HG02759 (cell line): ENCODE results near the gene LRP8.
A peak's percentile ranks its signal among the peaks of the same experiment; 100 is the strongest.

Experiments
- ATAC-seq: cut with Tn5 transposase; IDR thresholded peaks from one replicate; pipeline ENCODE4 v1.9.1; 2021; ENCODE audit warnings: mild to moderate bottlenecking, moderate library complexity; ENCODE audit not compliant: unreplicated experiment

LRP8 gene

GRCh38 chr1:53267761-53268160 is 60.1 kb downstream of the LRP8 start:
- no peak for ATAC-seq

DNA sequence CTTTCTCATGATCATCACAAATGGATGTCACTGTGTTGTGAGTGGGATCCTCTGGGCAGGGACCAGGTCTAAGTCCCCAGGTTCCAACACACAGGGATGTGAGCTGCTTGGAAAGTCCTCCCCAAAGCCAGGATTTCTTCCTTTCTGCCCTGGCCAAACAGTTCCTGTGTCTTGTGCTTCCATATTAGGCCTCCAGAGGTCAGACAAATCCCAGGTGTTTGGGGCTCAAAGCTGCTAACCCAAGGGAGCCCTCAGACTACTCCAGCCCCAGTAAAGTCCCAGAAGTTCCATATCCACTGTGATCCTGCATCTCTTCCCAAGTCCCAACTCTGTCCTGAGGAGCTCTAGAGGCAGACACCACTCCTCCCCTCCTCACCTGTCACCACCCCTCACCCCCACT is 61.8 kb downstream of the LRP8 start:
- ATAC-seq, result no peak

DNA sequence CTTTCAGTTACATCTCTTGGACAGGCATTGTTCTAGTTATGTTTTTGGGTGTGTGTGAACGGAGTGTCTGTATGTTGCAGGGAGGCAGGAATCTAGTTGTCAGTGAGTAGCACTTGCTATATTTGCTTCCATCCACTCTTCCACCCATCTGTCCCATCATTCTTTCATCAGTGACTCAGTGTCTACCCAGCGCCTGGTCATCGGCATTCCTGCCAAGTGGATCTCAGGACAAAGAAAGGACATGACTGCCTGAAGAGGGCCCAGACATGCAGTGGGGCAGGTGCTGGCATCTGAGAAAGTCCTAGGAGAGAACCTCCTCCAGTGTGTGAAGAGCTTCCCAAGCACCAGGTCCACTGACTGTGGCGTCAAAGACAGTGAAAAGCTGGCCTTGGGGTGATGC is 62.3 kb downstream of the LRP8 start:
- ATAC-seq, result no peak

- no peak for ATAC-seq
Observed at GRCh38 chr1:53264048-53264447, 63.8 kb downstream of the LRP8 start.

GRCh38 chr1:53262000-53262399 is 65.9 kb downstream of the LRP8 start:
- no peak for ATAC-seq

DNA sequence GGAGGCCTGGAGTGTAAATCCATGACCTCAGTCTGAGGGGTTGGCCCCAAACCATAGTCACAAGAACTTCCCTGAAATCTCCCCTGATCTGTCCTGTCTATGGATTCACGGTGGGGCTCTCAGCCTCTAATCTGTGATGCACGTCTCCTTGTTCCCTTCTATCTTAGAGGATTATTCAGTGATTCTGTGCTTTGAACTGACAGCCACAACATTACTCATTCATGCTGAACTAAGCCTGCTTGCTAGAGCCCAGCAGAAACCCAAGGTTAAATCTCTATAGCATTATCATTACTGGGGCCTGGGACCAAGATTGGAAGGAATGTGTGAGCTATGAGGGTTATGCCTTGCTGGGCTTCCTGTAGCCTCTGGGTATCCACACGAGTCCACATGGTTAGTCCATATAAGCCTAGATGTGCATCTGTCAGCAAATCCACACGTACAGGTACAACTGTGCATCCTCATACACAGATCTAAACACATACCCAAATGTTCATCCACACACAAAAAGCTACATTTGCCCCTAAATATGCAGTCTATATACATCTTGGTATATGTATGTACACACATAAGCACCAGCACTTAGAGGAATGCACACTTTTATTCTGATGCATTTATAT is 67.1 kb downstream of the LRP8 start:
- ATAC-seq, result no peak

DNA sequence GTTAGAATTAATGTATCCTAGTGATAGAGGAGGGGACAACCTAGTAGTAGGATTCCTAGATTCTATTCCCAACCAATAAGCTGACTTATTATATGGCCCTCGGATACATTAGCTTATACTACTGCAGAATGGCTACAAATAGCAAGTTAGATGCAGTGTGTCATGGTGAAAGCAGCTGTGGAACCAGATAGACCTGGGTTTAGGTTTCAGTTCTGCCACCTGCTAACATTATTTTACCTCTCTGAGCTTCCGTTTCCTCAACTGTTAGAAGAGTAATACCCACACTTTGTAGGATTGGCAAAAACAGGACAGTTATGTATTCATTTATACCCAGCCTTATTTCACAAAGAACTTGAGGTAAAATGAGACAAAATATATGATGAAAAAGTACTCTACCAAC is 67.9 kb downstream of the LRP8 start:
- peak; percentile 50 for ATAC-seq

DNA sequence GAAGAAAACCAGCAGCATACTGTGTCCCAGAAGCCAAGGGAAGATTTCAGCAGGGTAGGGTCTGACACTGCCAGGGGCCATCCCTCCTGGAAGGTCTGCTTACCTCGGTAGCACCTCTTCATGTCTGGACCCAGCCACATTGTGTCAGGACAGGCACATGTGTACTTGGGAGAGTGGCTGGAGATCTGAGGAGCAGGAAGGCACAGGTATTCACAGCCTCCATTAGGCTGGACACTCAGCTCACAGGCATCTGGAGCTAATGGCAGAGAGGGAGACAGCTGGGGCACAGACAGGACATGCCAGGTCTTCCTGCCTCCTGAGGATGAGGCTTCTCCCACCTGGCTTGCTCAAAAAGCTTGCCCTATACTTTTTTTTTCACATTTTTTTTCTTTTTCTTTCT is 69.7 kb downstream of the LRP8 start:
- ATAC-seq, result no peak

- no peak for ATAC-seq
Observed at GRCh38 chr1:53257454-53258081, 70.3 kb downstream of the LRP8 start.

DNA sequence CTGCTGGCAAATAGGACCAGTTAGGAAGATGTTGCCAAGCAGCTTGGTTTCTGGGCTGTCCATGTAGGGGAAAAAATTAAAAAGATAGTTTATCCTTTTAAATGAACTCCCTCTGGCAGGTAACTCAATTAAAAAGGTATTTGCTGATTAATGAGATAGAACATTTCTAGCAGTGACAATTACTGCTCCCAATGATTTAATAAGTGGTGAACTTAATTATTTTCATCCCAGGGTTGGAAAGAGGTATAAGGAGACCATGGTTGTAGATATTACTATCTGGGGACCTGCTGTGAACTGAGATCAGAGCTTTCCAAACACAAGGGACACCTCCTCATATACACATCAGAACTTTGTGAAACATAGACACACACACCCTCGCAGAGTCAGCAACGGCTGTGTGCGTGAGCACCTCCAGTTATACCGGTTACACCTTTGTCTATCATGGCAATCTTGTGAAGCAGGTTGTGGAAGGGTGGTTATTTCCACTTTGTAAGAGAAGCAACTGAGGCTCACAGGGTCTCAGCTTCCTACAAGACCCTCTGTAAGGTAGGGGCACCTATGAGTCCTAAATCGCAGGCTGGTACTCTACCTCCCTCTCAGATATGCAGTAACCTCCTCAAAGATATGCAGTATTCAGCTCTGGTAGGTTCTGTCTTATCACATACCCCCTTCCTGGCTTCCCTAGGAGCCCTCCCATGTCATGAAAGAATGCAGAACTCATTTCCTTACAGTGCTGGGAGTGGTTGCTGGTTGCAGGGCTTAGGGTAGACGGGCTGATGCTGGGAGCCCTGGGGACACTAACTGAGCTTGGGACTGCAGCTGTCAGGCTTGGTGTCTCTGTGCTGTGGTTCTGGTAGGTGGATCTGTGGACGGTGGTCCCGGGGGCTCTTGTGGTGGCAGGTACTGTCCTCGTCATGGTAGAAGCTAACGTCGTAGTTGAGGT is 71.1 kb downstream of the LRP8 start:
- ATAC-seq, result no peak

GRCh38 chr1:53255031-53255430 is 72.8 kb downstream of the LRP8 start:
- ATAC-seq, result no peak

DNA sequence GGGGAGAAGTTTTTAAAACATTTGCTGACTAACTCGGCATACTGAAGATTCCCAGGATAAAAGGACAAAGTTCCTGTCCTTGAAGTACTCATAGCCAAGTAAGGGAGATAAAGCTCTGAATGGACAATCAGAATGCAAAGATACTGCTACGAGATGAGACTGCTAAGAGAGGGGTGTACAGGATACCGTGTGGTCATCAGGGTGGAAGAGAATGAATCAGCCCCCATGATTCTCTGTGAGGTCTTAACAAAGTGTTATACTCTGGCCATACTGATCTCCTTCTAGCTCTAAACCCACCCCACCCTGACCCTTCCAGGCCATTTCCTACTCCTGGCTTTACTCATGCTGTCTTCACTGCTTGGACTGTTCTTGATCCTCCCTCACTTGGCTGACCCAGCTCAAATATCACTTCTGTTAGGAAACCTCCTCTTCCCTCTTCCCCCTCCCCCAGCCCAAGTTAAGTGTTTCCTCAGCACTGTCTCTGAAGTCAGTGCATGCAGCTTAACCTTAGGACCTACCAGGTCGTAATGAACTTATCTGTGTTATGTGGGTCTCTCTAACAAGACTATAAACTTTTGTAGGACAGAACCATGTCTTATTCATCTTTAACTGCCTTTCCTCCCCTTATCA is 73.7 kb downstream of the LRP8 start:
- ATAC-seq, result no peak

GRCh38 chr1:53250325-53250724 is 77.5 kb downstream of the LRP8 start:
- no peak for ATAC-seq

GRCh38 chr1:53249706-53250105 is 78.2 kb downstream of the LRP8 start:
- no peak for ATAC-seq

DNA sequence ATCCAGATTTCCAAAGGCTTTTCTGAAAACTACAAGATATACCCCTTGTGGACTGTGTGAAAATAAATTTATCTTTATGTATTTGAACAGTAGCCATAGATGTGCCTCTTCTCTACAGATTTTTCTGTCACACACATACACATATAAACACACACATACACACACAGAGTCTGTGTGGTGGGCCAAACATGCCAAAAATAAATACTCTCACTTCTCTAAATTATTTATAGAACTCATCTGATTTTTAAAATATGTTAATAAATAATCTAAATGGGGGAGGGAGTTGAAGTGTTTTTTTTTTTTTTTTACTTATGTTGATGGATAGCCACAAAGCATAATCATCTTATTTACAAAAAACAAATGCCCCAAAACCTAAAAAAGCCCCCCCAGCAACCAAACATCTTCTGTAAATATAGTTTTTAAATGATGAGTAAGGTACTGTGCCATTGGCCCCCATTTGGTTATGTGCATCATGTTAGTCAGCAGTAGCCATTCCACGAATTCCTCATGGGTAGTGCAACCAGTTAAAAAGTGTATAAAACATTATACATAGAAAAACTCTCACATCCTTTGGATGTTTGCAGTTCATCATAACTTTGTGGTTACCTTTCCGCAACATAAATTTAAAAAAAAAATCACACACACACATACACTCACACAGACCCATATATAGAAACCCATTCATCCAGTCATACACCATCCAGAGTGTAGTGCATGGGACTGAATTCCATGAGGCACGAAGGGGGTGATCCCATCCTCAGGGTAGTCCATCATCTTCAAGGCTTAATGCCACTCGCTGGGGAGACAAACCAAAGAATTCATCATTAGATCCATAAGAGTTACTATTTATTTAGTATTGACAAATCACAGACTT is 81.4 kb downstream of the LRP8 start:
- ATAC-seq, result no peak

GRCh38 chr1:53244141-53244540 is 83.7 kb downstream of the LRP8 start:
- ATAC-seq, result no peak

GRCh38 chr1:53242381-53242780 is 85.5 kb downstream of the LRP8 start:
- ATAC-seq, result no peak

DNA sequence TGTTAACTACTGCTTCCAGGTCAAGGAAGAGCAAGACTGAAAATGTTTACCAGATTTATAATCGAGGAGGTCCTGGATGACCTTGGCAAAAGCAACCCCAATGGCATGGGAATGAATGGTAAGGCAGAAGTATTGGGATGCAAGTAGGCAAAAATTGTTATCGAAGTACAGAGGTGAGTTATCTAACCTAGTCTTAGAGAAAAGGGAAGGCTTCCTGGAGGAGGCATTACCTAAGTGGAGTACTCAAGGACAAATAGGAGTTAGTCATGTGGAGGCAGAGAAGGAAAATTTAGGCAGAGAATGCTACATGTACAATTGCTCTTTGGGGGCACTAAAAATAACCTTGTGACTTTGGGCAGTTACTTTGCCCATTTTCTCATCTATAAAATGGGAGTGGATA is 86.0 kb downstream of the LRP8 start:
- ATAC-seq, result no peak

- ATAC-seq, result peak; percentile 99
Observed at GRCh38 chr1:53238197-53239155, 89.4 kb downstream of the LRP8 start, which contains the start of gene MAGOH. Gene MAGOH (minus strand): TSS chr1:53238518. CDS start chr1:53238448, 70 bp downstream.
